GM23338 (cell line): ENCODE data around the gene PLET1. TPM values are rescaled to one million over a fixed set of nuclear protein-coding genes. Genes with fewer than 3 reads are reported as not detected.

ENCODE experiments used
- ATAC-seq: fragments of 200-7000 bp; cut with Tn5 transposase; 3 replicates; pipeline ENCODE4 v1.9.1; 2020
- DNase-seq: peaks from one replicate; pipeline ENCODE4 v3.0.0-alpha.2; 2015; ENCODE audit warnings: low spot score
- H2AFZ ChIP-seq: fragments of 200-600 bp; sonication (generic); 2 replicates; pipeline ENCODE4 v1.8.0; 2016; ENCODE audit warnings: antibody characterized with exemption, mild to moderate bottlenecking, moderate library complexity
- H3F3A ChIP-seq: fragments of 200-600 bp; sonication (generic); replicated peaks from 2 replicates; pipeline ENCODE4 v1.8.0; 2017; ENCODE audit warnings: antibody characterized with exemption, mixed run types, low read depth
- H3K27ac ChIP-seq: fragments of 200-600 bp; sonication (generic); 2 replicates; pipeline ENCODE4 v1.6.1; 2016; ENCODE audit warnings: low read depth
- H3K27me3 ChIP-seq: fragments of 200-600 bp; sonication (generic); 2 replicates; pipeline ENCODE4 v1.8.0; 2016; ENCODE audit warnings: mild to moderate bottlenecking, mixed run types, moderate library complexity; ENCODE audit not compliant: insufficient read depth
- H3K36me3 ChIP-seq: fragments of 200-600 bp; sonication (generic); 2 replicates; pipeline ENCODE4 v1.8.0; 2016; ENCODE audit warnings: mild to moderate bottlenecking; ENCODE audit not compliant: insufficient read depth
- H3K4me1 ChIP-seq: fragments of 200-600 bp; sonication (generic); 2 replicates; pipeline ENCODE4 v1.8.0; 2016; ENCODE audit warnings: mild to moderate bottlenecking, moderate library complexity; ENCODE audit not compliant: insufficient read depth
- H3K4me2 ChIP-seq: fragments of 200-600 bp; sonication (generic); 2 replicates; pipeline ENCODE4 v1.7.1; 2017; ENCODE audit warnings: mixed run types
- H3K4me3 ChIP-seq: fragments of 200-600 bp; sonication (generic); 2 replicates; pipeline ENCODE4 v1.6.1; 2016; ENCODE audit warnings: mixed run types
- H3K79me2 ChIP-seq: fragments of 200-600 bp; sonication (generic); replicated peaks from 2 replicates; pipeline ENCODE4 v1.8.0; 2017; ENCODE audit warnings: mild to moderate bottlenecking; ENCODE audit not compliant: insufficient read depth
- H3K9me2 ChIP-seq: fragments of 200-600 bp; sonication (generic); 2 replicates; pipeline ENCODE4 v1.8.0; 2017; ENCODE audit not compliant: insufficient read depth
- H4K20me1 ChIP-seq: fragments of 200-600 bp; sonication (generic); replicated peaks from 2 replicates; pipeline ENCODE4 v1.8.0; 2017; ENCODE audit warnings: mild to moderate bottlenecking; ENCODE audit not compliant: insufficient read depth
- H3K27ac Mint-ChIP-seq: 2 replicates; pipeline ENCODE4 v1.8.0; 2020; ENCODE audit warnings: inconsistent platforms, mild to moderate bottlenecking, moderate library complexity, mixed read lengths
- H3K27me3 Mint-ChIP-seq: 3 replicates; pipeline ENCODE4 v1.8.0; 2022; ENCODE audit warnings: low read depth, mild to moderate bottlenecking, moderate library complexity, mixed read lengths, inconsistent platforms; ENCODE audit not compliant: insufficient read depth, poor library complexity
- H3K36me3 Mint-ChIP-seq: 3 replicates; pipeline ENCODE4 v1.8.0; 2021; ENCODE audit warnings: low read depth, mild to moderate bottlenecking, inconsistent platforms, moderate library complexity, mixed read lengths
- H3K4me1 Mint-ChIP-seq: 3 replicates; pipeline ENCODE4 v1.8.0; 2020; ENCODE audit warnings: mild to moderate bottlenecking, inconsistent platforms, mixed read lengths
- H3K4me3 Mint-ChIP-seq: 3 replicates; pipeline ENCODE4 v1.8.0; 2021; ENCODE audit warnings: moderate library complexity, mild to moderate bottlenecking, inconsistent platforms, mixed read lengths
- H3K9me3 Mint-ChIP-seq: 3 replicates; pipeline ENCODE4 v1.8.0; 2020; ENCODE audit warnings: moderate library complexity, mild to moderate bottlenecking, inconsistent platforms, mixed read lengths
- CREB1 ChIP-seq: fragments of 250-450 bp; sonication (Bioruptor Pico); IDR thresholded peaks from 2 replicates; pipeline ENCODE4 v1.5.0; 2020; ENCODE audit warnings: low read depth, mild to moderate bottlenecking, moderate library complexity
- EZH2 ChIP-seq: fragments of 200-600 bp; sonication (generic); IDR thresholded peaks from one replicate; pipeline ENCODE4 v1.8.0; 2017; ENCODE audit warnings: antibody characterized with exemption, mild to moderate bottlenecking, low read depth; ENCODE audit not compliant: unreplicated experiment
- JUNB ChIP-seq: IDR thresholded peaks from one replicate; pipeline ENCODE4 v1.6.1; 2016; ENCODE audit warnings: antibody characterized with exemption; ENCODE audit not compliant: unreplicated experiment
- STAT1 ChIP-seq: IDR thresholded peaks from one replicate; pipeline ENCODE4 v1.6.1; 2016; ENCODE audit warnings: antibody characterized with exemption; ENCODE audit not compliant: unreplicated experiment
- polyA plus RNA-seq: library from polyadenylated mRNA; unstranded; fragments of >200 nt; fragmentation: Nextera tagmentation; extraction: Ambion mirVana; gene quantifications from 2 replicates; pipeline ENCODE4 v1.2.1, GENCODE V29; 2016
- total RNA-seq: library from RNA; depleted of rRNA; stranded (reverse); fragments of >200 nt; shearing (Covaris generic); gene quantifications from 2 replicates; pipeline ENCODE4 v1.2.3, GENCODE V29; 2014
- TF ChIP-seq, protein P1 (sequence below): IDR thresholded peaks from 2 replicates; pipeline ENCODE4 v1.6.1; 2016; ENCODE audit warnings: antibody characterized with exemption
- TF ChIP-seq, protein P2 (sequence below): fragments of 250-450 bp; sonication (Bioruptor Pico); IDR thresholded peaks from 2 replicates; pipeline ENCODE4 v1.5.0; 2020; ENCODE audit warnings: mild to moderate bottlenecking, moderate library complexity
- TF ChIP-seq, protein P3 (sequence below): IDR thresholded peaks from one replicate; pipeline ENCODE4 v1.6.1; 2018; ENCODE audit warnings: antibody characterized with exemption; ENCODE audit not compliant: unreplicated experiment

The PLET1 gene
- total and polyA plus RNA-seq, 2 experiments from 2014 or later, result not detected

DNA sequence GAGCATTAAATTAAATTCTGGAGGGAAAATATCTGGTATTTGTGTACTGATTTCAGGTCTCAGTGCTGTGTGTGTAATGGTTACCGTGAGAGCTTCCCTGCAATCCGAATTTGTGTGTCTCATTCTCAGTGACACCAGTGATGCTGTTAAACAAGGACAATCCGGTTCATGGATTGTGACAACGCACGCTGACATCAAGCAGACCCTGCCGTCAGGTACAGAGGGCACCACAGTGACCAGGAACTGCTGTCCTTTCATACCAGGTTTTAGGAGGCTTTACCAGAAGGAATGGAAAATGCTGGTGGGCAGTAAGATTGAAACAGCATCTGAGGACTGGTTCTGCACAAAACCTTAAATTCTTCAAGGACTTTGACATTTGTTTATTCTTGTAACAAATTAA is 30.5 kb upstream of the PLET1 start:
- Histone ChIP-seq H4K20me1 (no peaks in the 10 kb centered on the region), H3K27ac (no peak overlapping the region), H3K36me3 (no peaks in the 10 kb centered on the region), H3K79me2 (no peaks in the 10 kb centered on the region), H3K4me2 (no peak overlapping the region), H3K9me2 (no peaks in the 10 kb centered on the region), H3K27me3 (peaks cover 25% of the 10 kb centered on the region), H2AFZ (no peak overlapping the region; the same call in 1 of the 2 replicates), H3K4me3 (no peak overlapping the region), H3K4me1 (0 out of 2 replicates have a peak, but pooled peaks cover 5% of the 10 kb centered on the region), H3F3A (no peaks in the 10 kb centered on the region)
- Mint-ChIP-seq H3K9me3 (no peaks in the 10 kb centered on the region), H3K27me3 (peaks cover 6% of the 10 kb centered on the region), H3K27ac (no peak overlapping the region), H3K36me3 (no peaks in the 10 kb centered on the region), H3K4me1 (peaks cover 10% of the 10 kb centered on the region; the same call in 2 of the 3 replicates), H3K4me3 (no peak overlapping the region)
- no peak for ATAC-seq
- no peak for DNase-seq
- TF ChIP-seq EZH2 (no peak), CREB1 (CRISPR knock-in tag) (no peak), STAT1 (no peak), JUNB (no peak)
- TF ChIP-seq, protein P1, sequence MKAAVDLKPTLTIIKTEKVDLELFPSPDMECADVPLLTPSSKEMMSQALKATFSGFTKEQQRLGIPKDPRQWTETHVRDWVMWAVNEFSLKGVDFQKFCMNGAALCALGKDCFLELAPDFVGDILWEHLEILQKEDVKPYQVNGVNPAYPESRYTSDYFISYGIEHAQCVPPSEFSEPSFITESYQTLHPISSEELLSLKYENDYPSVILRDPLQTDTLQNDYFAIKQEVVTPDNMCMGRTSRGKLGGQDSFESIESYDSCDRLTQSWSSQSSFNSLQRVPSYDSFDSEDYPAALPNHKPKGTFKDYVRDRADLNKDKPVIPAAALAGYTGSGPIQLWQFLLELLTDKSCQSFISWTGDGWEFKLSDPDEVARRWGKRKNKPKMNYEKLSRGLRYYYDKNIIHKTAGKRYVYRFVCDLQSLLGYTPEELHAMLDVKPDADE, result no peak
- TF ChIP-seq, protein P2, sequence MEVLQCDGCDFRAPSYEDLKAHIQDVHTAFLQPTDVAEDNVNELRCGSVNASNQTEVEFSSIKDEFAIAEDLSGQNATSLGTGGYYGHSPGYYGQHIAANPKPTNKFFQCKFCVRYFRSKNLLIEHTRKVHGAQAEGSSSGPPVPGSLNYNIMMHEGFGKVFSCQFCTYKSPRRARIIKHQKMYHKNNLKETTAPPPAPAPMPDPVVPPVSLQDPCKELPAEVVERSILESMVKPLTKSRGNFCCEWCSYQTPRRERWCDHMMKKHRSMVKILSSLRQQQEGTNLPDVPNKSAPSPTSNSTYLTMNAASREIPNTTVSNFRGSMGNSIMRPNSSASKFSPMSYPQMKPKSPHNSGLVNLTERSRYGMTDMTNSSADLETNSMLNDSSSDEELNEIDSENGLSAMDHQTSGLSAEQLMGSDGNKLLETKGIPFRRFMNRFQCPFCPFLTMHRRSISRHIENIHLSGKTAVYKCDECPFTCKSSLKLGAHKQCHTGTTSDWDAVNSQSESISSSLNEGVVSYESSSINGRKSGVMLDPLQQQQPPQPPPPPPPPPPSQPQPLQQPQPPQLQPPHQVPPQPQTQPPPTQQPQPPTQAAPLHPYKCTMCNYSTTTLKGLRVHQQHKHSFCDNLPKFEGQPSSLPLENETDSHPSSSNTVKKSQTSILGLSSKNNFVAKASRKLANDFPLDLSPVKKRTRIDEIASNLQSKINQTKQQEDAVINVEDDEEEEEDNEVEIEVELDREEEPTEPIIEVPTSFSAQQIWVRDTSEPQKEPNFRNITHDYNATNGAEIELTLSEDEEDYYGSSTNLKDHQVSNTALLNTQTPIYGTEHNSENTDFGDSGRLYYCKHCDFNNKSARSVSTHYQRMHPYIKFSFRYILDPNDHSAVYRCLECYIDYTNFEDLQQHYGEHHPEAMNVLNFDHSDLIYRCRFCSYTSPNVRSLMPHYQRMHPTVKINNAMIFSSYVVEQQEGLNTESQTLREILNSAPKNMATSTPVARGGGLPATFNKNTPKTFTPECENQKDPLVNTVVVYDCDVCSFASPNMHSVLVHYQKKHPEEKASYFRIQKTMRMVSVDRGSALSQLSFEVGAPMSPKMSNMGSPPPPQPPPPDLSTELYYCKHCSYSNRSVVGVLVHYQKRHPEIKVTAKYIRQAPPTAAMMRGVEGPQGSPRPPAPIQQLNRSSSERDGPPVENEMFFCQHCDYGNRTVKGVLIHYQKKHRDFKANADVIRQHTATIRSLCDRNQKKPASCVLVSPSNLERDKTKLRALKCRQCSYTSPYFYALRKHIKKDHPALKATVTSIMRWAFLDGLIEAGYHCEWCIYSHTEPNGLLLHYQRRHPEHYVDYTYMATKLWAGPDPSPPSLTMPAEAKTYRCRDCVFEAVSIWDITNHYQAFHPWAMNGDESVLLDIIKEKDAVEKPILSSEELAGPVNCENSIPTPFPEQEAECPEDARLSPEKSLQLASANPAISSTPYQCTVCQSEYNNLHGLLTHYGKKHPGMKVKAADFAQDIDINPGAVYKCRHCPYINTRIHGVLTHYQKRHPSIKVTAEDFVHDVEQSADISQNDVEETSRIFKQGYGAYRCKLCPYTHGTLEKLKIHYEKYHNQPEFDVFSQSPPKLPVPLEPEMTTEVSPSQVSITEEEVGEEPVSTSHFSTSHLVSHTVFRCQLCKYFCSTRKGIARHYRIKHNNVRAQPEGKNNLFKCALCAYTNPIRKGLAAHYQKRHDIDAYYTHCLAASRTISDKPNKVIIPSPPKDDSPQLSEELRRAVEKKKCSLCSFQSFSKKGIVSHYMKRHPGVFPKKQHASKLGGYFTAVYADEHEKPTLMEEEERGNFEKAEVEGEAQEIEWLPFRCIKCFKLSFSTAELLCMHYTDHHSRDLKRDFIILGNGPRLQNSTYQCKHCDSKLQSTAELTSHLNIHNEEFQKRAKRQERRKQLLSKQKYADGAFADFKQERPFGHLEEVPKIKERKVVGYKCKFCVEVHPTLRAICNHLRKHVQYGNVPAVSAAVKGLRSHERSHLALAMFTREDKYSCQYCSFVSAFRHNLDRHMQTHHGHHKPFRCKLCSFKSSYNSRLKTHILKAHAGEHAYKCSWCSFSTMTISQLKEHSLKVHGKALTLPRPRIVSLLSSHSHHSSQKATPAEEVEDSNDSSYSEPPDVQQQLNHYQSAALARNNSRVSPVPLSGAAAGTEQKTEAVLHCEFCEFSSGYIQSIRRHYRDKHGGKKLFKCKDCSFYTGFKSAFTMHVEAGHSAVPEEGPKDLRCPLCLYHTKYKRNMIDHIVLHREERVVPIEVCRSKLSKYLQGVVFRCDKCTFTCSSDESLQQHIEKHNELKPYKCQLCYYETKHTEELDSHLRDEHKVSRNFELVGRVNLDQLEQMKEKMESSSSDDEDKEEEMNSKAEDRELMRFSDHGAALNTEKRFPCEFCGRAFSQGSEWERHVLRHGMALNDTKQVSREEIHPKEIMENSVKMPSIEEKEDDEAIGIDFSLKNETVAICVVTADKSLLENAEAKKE, result no peak
- TF ChIP-seq, protein P3, sequence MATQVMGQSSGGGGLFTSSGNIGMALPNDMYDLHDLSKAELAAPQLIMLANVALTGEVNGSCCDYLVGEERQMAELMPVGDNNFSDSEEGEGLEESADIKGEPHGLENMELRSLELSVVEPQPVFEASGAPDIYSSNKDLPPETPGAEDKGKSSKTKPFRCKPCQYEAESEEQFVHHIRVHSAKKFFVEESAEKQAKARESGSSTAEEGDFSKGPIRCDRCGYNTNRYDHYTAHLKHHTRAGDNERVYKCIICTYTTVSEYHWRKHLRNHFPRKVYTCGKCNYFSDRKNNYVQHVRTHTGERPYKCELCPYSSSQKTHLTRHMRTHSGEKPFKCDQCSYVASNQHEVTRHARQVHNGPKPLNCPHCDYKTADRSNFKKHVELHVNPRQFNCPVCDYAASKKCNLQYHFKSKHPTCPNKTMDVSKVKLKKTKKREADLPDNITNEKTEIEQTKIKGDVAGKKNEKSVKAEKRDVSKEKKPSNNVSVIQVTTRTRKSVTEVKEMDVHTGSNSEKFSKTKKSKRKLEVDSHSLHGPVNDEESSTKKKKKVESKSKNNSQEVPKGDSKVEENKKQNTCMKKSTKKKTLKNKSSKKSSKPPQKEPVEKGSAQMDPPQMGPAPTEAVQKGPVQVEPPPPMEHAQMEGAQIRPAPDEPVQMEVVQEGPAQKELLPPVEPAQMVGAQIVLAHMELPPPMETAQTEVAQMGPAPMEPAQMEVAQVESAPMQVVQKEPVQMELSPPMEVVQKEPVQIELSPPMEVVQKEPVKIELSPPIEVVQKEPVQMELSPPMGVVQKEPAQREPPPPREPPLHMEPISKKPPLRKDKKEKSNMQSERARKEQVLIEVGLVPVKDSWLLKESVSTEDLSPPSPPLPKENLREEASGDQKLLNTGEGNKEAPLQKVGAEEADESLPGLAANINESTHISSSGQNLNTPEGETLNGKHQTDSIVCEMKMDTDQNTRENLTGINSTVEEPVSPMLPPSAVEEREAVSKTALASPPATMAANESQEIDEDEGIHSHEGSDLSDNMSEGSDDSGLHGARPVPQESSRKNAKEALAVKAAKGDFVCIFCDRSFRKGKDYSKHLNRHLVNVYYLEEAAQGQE, result no peak
